HG02852 (cell line): ENCODE measurements around the gene RAB40B.

ENCODE experiments used
- ATAC-seq: cut with Tn5 transposase; IDR thresholded peaks from one replicate; pipeline ENCODE4 v1.9.1; 2021; ENCODE audit warnings: mild to moderate bottlenecking, moderate library complexity; ENCODE audit not compliant: unreplicated experiment

The RAB40B gene

DNA sequence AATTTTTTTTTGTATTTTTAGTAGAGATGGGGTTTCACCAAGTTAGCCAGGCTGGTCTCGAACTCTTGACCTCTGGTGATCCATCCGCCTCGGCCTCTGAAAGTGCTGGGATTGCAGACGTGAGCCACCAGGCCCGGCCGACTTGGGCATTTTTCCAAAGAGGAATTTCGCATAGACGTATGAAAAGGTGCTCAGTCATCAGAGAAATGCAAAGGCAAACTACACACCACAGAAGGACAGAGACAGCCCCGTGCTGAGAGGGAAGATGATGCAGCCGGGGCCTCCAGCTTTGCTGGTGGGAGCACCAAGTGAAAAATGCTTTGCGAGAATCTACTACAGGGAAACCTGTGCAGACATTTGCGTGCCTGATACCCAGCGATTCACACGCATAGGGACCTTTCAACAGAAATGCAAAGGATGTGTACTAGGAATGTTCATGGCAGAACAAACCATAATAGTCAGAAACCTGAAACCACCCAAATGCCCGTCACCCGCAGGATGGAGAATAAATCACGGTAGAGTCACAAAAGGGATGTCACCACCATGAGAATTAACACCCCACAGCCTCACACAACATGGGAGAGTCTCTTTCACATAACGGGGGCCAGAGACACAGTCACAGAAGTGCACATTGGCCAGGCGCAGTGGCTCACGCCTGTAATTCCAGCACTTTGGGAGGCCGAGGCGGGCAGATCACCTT, 5.2 kb downstream of the RAB40B start:
- no peak for ATAC-seq

DNA sequence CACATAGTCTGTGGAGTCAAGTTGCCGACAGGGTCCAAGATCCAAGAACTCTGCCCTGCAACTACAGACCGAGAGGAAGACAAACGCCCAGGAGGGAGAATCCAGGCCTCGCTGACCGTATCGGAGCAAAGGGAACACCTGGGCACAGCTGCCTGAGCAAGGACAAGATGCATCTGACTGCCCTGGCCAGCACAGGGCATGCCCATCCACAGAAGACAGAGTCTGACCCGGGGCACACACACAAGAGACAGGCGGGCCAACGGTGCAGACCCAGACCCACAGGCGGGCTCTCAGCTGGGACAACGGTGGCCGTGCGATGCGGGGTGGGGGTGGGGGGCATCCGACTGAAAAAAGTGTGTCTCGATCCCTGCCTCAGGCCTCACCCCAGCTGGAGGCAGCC, 6.2 kb downstream of the RAB40B start:
- no peak for ATAC-seq

DNA sequence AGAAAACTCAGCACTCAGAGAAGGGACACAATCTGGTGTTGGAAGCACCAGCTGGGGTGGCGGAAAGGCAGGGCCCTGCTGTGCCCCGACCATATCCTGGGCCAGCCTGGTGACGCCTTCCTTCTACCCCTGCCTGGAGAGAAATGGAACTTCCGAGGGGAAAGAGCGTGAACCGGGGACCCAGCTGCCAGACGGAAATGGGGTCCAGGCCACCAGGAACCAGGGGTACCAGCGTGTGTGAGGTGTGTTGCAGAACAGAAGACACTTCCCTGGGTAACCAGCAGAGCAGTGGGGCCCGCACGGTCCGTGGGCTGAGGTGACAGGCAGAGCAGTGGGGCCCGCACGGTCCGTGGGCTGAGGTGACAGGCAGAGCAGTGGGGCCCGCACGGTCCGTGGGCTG, 6.8 kb downstream of the RAB40B start:
- ATAC-seq, result no peak

DNA sequence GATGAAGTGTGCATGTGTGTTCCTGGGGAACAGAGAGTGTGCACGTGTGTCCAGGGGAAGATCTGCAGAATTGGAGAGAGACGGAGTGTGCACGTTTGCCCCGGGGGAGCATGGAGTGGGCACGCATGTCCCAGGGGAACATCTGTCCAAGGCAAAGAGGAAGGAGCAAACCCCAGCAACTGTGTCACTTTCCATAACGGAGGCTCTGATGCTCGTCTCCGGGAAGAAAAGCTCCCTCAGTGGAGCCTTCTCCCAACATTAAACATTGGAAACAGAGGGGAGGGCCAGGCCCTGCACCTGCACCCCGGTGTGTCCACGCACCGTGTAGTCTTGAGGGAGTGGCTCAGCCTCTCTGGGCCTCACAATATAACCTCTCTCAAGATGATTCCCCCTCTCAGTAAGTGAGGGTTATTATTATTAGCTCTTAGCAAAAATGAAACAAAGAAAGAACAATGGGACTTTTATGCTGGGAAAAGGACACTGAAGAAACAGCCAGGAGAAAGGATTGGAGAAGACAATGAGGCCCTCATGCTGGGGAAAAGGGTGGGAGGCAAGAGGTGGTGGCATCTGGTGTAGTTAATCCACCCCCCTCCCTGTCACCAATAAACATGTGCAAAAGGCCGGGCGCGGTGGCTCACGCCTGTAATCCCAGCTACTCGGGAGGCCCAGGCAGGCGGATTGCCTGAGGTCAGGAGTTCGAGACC, 7.6 kb downstream of the RAB40B start:
- ATAC-seq, result no peak

DNA sequence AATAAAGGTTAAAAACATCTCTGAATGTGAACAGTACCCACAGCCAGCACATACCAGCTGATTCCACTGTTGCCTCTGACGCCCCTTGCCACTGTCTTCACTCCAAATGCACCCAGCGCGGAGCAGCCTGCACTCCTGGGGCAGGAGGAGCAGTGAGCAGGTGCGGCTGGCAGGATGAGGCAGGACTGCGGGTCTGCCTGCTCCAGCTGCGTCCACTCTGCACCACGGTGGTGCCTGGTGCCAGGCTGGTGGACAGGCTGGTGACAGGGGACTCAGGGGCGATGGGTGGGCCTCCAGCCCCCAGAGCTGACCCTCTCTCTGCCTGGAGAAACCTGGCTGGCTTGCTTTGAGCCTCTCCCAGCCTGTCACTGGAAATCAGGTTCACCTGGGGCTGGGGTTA, 9.4 kb downstream of the RAB40B start:
- ATAC-seq, result no peak

DNA sequence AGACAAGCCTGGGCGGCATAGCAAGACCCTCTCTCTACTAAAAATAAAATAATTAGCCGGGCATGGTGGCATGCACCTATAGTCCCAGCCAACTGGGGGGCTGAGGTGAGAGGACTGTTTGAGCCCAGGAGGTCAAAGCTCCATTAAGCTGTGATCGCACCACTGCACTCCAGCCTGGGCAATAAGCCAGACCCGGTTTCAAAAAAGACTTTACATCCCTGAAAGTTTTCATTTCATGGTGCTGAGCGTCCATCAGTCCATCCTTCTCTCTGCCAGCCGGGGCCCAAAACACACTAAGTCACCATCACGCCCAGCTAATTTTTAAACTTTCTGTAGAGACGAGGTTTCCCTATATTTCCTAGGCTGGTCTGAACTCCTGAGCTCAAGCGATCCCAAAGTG, 10.6 kb downstream of the RAB40B start:
- no peak for ATAC-seq

DNA sequence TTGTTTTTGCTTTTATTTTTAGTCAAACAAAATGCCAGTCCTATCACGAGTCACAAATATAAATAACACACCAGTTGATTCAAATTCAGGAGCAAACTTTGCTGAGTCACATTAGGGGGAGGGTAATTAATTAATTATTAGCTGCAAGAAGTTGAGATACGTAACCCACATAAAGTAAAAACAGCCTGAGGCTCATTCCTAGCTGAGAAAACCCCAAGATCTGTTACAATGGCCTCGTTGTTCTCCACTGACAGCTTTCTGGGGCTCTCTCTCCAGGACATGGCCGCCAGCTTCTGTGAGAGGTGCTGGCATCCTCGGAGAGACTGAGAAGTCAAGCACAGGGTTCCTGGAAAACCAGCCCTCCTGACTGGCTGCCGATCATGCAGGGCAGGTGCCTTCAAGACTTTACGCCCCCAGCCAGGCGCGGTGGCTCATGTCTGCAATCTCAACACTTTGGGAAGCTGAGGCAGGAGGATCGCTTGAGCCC, 11.1 kb downstream of the RAB40B start:
- no peak for ATAC-seq

DNA sequence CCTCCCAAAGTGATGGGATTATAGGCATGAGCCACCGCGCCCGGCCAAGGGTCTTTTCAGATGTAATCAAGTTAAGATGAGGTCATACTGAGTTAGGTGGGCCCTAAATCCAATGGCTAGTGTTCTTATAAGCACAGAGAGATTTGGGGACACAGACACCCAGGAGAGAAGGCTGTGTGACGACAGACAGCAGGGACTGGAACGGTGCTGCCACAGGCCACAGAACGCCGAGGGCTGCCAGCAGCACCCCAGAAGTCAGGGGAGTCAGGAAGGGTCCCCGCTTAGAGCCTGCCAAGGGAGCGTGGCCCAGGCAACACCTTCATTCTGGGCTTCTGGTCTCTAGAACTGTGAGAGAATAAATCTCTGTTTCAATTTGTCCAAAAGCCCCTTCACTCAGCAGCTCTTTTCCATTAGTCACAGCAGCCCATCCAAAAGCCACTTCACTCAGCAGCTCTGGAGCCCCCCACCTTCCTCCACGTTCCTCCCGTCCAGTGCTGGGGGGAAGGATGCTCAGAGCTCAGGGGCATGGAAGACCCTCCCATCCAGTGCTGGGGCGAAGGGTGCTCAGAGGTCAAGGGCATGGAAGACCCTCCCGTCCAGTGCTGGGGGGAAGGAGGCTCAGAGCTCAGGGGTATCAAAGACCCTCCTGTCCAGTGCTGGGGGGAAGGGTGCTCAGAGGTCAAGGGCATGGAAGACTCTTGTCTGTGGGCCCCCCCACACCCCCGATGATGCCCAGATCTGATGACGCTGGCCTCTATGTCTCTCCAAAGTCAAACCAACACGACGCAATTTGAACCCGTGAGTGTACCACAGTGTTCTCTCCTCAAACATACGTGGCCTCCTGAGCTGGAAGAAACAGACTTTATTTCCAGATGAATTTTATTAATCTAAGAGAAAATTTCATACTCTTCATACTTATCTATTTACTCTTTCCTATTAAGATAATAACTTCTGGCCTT, 11.9 kb downstream of the RAB40B start:
- ATAC-seq, result no peak

DNA sequence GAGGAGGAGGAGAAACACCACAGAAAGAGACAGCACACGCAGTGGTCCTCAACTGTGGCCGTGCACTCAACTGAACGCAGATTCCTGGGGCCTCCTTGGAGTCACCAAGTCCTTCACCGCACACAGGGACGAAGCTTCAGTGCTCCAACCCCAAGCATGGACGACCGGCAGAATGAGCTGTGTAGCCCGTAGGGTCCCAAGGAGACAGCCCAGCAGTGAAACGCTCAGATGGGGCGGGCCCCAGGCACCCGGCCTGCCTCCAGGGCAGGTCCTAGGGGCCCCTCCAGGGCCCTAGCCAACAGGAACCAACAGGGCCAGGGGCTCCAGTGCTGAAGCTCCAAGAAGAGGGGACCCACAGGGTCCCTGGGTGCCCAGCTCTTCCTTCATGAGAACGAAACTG, 13.2 kb downstream of the RAB40B start:
- ATAC-seq, result no peak

DNA sequence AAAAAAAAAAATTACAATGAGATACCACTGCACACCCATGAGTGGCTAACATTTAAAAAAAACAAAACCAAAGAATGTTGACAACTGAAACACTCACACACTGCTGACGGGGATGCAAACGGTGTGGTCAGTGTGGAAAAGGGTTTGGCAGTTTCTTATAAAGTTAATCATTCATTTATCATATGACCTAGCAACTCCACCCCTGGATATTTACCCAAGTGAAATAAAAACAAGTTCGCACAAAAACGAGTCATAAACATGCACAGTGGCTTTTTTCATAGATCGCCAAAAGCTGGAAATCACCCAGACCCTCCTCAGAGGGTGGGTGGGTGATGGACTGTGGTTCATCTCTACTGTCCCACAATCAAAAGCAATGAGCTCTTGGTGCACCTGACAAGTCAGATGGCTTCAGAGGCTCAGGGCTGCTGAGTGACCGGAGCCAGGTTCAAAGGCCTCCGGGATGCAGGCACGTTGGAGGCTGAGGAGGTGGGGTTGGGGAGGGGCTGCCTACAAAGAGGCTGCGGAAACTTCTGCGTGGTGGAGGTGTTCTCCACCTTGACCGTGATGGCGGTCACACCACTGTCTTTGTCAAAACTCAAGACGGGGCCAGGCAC, 14.2 kb downstream of the RAB40B start:
- no peak for ATAC-seq

DNA sequence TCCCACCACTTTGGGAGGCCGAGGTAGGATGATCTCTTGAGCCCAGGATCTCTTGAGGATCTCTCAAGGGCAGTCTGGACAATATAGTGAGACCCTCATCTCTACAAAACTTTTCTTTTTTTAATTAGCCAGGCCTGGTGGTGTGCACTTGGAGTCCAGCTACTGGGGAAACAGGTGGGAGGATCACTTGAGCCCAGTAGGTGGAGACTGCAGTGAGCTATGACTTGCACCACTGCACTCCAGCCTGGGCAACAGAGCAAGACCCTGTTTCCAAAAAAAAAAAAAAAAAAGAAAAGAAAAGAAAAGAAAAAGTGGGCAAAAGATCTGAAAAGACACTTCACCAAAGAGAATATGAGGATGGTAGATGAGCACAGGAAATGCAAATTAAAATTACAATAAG, 15.0 kb downstream of the RAB40B start:
- ATAC-seq, result no peak

DNA sequence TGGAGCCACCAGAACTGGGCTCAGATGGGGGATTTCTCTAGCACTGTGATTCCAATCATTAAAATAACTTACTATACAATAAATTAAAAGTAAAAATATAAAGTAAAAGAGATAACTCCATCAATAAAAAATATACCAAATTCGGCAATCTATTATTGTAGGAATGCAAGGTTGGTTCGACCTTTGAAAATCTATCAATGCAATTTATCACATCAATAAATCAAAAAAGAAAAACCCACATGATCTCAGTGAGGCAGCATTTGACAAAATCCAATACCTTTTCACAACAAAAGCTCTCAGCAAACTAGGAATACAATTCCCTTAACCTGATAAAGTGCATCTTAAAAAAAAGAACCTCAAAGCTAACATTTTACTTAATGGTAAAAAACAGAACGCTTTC, 17.0 kb downstream of the RAB40B start:
- ATAC-seq, result no peak

DNA sequence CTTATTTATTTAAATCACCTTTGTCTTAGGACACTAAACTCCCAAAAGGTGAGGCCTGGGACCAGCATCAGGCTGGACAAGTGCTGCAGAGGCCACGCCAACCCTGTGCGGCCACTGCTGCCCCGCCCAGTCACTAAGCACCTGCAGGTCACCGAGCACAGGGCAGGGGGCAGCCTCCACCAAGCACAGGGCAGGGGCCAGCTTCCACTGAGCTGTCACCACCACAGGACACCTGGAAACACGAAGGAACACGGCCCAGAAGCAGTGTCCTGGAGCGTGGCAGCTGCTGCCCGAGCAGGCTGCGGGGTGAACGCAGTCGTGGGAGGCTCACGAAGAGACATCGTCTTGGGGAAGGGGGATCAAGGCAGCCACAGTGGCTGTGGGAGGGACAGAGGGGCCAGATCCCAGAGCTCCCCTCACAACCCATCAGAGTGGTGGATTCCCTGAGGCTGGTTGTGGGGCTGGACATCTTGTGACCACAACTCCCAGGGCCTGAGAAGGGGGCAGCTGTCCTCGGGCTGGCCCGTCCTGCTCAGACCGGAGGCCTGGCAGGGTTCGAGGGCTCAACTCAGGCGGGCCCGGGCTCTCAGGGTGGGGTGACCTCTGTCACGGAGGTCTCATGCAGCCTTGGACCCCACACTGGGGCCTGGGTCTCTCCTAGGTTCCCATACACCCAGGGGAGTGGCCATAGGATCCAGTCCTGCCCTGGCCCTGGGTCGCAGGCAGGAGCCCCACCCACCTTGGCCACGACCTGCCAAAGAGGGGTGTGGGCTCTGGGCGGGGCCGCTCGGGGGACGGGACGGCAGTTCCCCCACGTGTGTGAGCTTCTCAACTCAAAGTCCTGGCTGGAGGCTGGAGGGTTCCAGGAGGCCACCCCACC, 18.7 kb downstream of the RAB40B start:
- ATAC-seq, result no peak

DNA sequence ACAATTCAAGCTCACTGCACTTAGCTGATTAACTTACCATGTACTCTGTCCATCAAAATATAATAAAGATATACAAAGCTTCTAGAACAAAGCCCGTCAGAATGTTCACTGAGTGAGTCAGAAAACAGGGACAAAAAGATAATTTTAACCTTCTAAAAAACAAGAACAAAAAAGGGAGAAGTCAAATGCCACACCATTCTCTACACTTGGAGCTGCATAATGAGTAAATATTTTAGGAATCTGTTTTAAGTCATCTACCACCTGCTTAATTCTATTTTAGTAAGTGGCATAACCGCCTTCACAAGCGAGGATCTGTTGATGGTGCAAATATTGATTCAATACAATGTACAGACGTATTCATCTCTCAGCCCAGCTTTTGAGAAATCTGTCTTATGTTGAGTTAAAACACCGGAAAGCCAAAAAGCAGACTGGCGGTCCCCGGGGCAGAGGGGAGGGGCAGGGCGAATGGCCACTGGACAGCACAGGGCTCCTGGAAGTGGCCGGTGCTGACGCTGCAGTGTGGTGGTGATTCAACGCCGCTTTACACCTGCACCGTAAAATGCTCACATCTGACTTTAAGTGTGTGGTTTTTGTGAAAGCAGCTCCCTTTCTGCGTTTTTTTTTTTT, 20.1 kb downstream of the RAB40B start:
- no peak for ATAC-seq

DNA sequence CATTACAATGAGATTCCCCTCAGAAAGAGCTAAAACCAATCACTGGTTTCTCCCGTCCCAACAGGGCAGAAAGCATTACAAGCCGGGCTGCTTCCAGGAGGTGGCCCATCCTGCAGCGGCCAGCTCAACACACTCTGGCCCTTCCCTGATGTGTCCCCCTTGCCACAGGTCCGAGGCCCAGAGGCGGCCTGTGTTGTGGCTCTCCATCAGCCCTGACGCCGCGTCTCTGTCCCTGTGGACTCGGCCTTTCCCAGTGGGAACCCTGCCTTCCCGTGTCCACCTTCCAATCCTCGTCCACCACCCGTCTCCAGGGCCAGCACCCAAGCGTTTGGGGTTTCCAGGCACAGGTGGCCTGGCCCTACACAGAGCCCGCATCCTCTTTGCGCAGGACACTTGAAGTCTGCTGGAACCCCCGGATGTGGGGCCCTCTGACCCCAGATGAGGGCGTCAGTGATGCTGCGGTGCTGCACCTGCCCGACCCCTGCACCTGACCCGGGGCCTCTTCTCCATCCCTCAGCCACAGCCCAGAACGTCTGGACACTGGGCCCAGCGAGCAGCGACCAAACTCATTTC, 21.1 kb downstream of the RAB40B start:
- ATAC-seq, result no peak

DNA sequence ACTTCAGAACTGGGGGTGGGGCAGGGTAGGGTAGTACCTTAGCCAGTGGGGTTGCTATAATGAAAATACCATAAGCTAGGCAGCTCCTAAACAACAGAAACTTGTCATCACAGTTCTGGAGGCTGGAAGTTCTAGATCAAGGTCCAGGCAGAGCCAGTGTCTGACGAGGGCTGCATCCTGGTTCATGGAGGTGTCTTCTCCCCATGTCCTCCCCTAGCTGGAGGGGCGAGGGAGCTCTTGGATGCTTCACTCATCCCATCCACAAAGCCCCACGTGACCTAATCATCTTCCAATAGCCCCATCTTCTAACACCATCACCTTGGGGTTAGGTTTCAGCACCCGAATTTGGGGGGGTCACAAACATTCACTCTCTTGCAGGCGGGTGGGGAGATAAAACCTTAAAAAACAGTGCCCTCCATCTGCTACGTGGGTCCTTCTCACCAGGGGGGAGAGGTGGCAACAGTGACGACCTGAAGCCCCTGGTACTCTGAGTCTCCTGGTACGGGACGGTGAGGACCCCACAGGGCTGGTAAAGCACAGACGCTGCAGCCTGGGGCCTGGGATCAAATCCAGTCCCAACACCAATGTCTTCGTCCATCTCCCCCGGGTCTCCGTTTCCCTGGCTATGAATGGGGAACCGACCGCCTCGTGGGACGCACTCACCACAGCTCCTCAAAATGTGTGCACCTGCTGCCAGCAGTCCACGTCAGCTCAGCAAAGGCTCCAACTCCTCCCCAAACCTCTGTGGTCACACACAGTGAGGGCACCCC, 22.8 kb downstream of the RAB40B start:
- no peak for ATAC-seq

DNA sequence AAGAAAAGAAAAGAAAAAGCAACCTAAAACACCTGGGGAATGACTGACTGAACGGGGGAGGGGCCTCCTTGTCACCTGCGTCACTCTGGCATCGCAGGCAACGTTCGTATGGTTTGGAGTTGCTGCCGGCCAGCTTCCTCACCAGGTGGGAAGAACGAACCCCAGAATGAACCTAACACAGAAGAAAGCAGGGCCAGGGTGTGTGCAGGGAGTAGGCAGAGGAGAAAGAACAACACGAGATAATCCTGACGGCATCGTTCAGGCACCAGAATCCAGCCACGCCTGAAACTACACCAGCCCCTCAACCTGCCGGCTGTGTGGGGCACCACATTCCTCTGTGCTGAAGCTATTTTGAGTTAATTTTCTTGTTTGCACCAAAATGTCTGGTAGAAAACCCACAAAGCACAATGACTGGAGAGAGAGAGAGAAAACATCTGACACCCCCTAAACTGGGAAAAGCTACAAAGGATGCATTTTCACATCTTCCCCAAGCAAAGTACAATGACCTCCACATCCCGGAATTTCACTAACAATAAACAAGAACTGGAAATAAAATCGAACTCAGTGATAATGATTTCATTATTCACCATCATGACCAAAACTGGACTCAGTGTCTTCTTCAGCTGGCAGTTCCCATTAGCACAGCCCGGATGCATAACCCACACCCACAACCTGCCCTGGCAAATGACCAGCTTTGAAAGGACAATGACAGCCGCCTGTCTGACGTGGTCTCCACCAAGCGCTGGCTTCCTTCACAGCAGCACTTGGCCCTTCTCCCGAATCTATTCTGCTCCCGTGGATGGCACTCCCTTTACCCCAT, 23.6 kb downstream of the RAB40B start:
- no peak for ATAC-seq
